NOMO-1 treated with dmso at 0.1 percent for 144 hours (cell line): ENCODE data around the gene CHIT1.

ENCODE experiments used
- DNase-seq: peaks from one replicate; lab custom pipeline; 2025; ENCODE audit not compliant: unreplicated experiment; lab: John Stamatoyannopoulos, UW

The CHIT1 gene

DNA sequence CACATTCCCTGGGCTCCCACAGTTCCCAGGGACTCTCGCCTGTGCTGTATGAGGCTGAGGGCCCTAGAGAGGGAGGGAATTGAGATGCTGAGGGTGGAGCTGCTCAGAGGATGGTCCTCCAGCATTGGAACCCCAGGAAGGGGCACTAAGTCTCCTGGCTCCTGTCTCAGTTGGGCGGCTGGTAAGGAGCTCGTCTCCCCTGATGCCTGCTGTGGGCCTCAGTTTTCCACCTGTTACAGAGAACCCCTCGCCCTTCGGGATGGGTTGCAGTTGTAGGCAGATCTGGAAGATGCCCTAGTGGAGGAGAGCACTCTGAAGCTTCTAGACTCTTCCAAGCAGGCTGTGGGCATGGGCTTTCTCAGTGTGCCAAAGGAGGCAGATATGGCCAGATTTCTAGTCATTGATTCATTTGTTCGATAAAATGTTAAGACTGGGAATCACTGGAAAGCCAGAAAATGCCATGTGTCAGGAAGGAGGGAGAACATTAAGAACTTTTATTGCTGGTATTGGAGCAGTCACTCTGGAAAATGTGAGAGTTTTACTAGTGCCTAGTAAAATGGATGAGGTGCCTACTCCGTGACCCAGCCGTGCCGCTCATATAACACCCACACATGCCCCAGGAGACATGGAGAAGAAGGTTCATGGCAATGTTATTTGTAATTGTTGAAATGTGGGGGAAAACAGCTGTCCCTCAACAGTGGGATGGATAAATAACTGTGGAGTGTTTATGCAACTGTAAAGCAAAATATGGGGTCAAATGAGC is 53.0 kb downstream of the CHIT1 start:
- no peak for DNase-seq

DNA sequence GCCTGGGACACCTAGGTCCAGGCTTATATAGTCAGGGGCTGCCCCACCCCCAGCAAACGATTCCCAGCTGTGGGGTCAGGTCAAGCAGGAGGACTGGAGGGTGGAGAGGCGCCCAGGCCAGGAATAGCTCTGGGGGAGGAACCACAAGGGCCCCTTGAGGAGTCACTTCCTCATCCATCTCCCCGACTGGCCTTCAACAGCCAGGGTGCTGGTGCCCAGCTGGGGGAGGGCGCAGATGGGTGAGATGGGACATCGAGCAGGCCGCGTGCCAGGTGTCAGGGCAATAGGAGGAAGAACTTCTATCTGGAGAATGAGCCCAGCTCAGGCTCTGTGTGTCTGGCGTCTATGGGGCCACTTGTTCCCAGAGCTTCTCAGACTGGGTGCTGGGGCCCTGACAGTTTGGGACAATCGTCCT is 53.6 kb downstream of the CHIT1 start:
- peak; percentile 28 for DNase-seq

DNA sequence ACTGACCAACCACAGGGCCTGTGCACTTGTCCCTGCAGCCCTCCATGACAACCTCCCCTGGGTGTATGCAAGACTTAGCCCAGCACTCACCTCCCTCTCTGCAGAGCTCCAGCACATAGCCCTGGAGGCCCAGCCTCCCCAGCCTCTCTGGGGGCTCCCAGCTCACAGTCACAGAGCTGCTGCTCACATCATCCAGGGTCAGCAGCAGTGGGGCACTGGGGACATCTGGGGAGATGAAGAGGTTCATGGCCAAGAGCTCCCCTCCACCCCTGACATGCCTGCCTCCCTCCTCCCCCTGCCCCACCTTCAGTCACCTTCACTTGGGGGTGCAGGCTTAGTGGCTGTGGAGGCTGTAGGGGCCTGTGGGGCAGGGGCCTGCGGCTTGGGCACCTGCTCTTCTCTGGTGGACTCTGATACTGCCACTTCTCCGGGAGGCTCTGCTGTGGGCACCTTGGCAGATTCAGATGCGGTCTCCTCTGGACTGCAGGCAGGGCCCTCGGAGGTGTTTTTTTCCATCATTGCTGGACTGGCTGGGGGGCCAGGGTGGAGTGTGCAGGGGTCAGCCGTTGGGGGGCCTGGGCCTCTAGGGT is 54.1 kb downstream of the CHIT1 start, which contains the start of gene MYBPH:
TSS of gene MYBPH (minus strand) at position 590 of the 590 bp plus-strand sequence. CDS start at position 519, 71 bp downstream.
- no peak for DNase-seq

DNA sequence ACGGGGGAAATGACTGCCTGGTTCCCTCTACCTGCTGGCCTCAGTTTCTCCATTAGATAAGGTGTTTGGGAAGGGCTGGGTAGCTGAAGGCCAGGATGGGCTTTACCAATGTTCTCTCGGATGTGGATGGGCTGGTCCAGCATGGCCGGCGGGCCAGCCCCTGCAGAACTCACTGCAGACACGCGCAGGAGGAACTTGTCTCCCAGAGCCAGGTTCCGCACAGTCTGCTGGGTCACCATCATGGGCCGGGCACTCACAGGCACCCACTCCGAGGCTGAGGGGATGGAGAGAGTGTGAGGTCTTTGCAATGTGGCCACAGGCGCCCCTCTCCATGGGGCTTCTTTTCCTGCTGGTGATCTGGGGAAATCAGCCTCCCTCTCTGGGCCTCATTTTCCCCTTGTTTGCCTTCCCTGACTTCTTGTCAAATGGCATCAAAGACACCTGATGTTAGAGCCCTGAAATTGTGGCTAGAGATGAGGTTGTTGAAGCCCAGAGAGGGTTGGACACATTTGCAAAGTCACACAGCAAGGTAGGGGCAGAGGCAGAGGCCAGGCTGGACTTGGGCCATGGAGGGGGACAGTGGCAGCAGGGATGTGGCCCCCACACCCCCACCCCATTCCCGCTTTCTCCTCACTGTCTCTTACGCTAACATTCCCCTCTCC is 55.0 kb downstream of the CHIT1 start:
- no peak for DNase-seq

DNA sequence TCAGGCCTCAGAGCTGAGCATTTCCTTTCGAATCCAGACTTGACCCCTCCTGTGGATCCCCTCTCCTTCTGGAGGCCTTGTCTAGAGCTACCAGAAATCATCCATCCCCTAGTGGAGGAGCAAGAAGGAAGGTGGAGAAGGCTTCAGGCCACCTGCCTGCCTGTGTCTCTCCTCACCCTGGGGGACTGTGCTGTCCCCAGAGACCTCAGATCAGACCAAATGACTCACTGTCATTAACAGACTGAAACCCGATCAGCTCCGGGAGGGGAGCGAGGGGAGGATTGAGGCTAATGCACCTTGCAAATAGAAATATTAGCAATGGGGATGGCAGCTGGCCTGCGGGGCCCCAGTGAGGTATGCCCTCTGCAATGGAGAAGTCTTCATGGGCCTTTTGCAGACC is 55.9 kb downstream of the CHIT1 start:
- DNase-seq = no peak

DNA sequence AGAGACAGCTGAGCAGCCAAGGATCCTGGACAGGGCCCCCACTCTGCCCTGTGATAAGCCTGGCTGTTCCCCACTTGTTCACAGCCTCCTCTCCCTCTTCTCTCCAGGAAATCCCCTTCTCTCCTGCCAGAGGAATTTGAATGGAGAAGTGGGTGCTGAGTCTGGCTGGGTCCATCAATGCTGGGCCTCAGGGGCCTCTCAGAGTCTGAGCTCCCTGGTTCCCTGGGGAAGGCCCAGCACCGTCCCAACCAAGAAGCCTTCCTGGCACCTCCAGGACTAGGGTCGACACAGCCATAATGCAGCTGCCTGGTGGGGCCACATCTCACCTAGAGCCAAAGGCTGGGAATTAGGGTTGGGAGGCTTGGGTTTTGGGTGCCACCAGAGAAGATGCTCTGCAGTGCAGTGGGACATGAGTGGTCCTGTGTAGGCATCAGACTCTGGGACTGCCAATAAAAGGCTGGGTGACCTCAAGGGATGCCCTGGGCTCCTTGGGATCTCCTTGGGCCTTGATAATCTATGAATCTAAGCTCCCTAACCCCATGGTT is 56.4 kb downstream of the CHIT1 start:
- DNase-seq = no peak

DNA sequence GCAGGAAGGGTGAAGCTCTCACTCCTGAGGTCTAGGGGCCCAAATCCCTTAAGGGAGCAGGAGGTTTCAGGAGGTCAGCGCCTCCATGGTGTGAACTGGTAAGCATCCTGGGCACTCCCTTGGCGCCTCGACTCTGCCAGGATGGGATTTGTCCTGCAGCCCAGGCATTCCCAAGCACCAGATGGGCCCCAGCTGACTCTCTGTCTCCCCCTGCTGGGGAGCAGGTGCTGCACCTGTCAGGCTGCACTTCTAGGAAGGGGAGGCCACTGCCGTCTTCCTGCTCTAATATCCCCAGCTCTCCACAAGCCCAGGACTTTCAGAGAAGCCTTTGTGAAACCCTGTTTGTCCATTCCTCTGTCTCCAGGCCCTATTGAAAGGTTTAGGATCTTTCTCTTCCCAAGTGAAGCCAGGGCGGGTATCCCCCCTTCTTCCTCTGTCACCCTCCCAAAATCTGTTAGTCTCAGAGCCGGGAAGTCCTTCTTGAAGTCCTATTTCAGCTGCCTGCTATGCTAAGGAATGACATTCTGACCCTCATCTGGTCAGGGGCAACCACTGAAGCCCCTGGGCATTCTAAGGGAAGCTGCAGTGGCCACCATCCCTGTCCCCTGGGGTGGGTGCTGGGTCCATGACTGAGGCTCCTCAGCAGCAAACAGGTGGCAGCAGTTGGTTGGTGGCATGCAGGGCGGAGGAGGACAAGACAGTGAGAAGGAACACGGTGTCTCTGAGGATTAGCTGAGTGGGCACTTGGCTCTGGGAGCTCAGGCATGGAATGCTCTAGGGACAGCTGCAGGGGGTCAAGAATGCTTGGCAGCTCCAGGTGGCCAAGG is 57.1 kb downstream of the CHIT1 start:
- DNase-seq = peak; percentile 12

DNA sequence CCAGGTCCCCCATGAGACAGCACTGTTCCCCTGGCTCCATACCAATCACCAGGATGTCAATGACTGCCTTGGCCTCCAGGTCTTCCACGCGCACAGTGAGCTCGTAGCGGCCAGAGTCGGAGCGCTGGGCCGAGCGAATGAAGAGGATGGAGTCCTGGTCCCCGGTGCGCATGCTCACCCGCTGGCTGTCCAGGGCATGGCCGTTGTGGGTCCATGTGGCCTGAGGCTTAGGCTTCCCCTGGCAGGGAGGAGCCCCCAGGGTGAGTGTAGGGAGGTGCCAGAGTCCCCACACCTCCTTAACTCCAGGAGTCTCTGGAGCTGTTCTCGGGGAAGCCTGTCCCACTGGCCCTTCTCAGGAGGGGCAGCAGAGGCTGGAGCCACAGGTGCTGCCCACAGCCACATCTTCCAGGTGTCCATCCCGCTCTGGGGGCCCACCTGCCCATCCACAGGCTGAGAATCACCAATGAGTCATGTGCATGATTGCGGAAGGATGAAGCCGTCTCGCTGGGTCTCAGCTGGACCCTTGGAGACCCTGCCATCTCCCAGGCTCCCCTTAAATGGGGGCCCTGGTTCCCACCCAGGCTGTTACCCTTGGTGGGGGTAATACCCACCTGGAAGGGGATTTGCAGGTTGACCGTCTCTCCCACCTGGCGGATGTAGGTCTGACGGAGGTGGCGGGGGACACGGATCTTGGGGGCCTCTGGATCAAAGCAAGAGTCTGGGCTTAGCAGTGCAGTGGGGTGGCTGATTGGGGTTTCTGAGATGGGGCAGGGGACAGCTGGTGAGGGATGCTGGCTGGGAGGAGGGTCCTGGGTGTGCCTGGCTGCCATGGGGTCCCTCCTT is 57.9 kb downstream of the CHIT1 start:
- no peak for DNase-seq

DNA sequence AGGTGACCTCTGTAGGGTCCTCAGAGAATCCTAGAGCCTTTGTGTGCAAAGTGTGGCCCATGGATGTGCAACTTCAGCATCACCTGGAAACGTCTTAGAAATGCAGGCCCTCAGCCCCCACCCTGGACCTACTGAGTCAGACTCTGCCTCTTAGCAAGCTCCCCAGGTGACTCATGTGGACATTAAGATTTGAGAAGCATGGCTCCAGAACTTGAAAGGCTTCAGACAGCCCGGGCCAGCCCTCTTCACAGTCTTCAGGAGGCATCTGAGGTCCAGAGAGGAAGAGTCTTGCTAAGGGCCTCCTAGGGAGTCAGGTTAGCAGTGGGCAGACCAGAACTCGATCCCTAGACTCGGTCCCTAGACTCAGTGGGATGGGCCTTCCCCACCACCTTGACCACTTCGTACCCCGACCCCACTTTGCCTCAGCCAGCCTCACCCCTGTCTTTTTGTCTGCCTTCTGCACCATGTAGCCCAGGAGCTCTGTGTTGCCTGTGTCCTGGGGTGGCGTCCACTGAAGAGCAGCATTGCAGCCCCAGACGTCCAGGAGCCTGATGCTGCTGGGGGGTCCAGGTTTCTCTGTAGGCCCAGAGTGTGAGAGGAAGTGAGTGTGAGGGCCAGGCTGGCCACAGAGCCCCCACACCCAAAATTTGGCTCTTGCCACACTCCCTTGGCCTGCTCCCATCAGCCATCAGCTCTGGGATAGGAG is 58.7 kb downstream of the CHIT1 start:
- DNase-seq = no peak

DNA sequence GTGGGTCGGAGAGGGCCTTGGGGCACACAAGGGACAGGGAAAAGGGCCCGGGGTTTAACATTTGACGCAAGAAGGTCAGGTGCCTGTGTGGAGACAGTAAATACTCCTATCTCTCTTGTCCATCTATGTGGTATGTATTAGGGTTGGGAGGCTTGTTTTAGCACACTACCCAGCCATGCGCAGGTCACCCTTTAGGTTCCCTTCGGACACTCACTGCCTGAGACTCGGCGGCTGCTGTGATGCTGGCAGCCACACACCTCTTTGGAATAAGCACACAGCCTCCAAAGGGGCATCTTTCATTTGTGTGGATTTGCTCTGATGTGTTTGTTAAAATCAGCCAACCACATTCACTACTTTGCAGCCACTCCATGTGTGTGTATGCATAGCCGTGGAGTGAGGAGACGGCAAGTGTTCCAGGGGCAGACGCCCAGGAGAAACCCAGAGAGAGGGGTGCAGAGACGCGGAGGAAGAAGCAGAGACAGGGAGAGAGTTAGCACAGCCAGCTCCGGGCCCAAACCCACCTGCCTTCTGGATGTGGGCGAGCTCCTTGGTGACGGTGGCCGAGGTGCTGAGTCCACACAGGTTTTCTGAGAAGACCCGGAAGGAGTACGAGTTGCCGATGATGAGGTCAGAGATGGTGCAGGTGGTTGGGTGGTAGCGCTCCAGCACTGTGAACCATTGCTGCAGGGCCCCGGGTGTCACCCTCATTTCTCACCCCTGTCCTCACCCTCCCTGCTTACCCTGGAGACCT is 59.5 kb downstream of the CHIT1 start:
- no peak for DNase-seq

DNA sequence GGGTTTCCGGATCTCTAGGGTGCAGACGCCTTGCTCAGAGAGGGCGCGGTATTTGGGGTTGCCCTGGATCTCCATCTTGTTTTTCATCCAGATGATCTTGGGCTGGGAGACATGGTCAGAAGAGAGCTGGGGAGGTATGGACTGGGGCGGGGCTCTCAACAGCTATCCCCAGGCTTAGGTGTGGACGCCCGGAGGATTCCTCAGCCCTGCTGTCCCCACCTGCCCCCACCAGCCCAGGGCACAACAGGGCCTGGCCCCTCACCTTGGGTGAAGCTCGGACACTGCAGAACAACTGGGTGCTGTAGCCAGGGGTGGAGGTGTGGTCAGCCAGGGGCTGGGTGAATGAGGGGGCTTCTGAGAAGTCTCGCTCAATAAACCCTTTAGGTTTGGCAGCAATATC is 60.5 kb downstream of the CHIT1 start:
- no peak for DNase-seq

DNA sequence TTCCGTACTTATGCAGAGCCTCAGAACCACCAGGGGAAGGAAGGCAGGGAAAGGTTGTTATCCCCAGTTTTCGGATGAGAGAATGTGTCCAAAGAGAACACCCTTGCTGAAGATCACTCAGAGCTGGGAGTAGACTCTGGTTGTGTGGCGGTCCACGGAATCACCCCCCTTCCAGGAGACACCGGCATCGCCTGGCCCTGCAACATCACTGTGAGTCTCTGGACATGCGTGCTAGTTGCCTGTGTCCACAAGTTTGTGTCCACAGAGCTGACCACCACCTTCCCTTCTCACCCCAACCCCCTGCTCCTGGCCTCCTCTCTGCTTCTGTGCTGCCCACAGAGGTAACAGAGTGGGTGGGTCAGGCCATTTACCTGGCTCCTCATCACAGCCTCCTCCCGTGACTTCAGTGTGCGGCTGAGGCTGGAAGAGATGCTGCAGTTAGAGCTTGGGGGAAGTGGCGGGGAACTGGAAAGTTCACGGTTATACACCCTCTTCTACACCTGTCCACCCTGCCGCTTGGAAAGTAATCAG is 61.2 kb downstream of the CHIT1 start:
- DNase-seq = no peak

DNA sequence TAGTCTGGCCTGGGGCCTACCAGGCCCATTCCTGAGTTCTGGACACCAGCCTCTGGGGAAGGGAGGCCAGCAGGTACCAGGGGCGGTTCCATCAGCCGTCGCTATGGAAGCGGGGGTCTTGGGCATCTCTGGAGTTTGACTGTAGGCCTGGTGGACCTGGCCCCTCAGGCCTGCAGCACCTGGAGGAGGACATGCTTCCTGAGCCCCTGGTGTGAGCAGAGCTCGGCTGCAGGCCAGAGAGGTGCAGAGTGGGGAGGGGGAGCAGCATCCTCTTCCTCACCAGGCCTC is 61.6 kb downstream of the CHIT1 start:
- no peak for DNase-seq

DNA sequence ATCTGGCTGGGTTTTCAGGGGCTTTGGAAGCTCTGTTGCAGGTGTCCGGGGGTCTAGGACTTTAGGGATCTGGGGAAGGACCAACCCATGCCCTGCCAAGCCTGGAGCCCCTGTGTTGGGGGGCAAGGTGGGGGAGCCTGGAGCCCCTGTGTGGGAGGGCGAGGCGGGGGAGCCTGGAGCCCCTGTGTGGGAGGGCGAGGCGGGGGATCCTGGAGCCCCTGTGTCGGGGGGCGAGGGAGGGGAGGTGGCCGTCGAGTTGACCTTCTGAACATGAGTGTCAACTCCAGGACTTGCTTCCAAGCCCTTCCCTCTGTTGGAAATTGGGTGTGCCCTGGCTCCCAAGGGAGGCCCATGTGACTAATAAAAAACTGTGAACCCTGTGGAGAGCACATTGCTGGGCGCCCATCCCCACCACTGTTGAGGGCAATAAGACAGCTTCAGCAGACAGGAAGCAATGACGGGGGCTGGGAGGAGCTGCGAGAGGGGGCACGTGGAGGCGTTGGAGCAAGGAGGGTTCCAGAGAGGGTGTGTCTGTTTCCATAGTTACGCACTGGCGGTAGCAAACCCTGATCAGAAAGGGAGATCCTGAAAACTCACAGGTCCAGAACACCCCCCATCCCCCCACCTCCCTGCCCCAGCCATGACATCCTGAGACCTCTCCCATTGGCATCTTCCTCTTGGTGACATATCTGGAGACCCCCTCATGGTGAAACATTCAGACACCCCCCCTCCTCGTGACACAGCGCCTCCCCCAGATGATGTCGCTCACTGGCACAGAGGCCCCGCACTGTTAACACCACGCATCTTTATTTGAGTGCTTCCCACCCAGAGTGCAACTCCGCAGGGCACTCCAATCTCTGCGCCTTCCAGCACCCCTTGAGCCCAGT is 62.2 kb downstream of the CHIT1 start:
- DNase-seq = no peak

DNA sequence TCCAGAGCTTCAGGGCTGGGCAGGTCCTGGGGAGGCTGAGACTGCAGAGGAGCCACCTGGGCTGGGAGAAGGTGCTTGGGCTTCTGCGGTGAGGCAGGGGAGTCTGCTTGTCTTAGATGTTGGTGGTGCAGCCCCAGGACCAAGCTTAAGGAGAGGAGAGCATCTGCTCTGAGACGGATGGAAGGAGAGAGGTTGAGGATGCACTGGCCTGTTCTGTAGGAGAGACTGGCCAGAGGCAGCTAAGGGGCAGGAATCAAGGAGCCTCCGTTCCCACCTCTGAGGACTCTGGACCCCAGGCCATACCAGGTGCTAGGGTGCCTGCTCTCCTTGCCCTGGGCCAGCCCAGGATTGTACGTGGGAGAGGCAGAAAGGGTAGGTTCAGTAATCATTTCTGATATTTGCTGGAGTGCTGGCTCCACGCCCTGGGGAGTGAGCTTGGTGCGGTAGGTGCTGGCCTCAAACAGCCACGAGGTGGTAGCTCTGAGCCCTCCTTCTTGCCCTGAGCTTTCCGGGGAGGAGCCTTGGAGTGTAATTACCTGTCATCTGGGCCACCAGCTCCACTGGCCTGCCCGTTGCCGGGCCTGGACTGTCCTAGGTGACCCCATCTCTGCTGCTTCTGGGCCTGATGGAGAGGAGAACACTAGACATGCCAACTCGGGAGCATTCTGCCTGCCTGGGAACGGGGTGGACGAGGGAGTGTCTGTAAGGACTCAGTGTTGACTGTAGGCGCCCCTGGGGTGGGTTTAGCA is 63.1 kb downstream of the CHIT1 start:
- no peak for DNase-seq
